Ishikawa (cell line): ENCODE data around the gene TEN1.

ENCODE experiments used
- CEBPB ChIP-seq: IDR thresholded peaks from 2 replicates; pipeline ENCODE4 v1.6.1; 2012
- CREB1 ChIP-seq: IDR thresholded peaks from 2 replicates; pipeline ENCODE4 v1.6.1; 2012; ENCODE audit warnings: low read depth
- EGR1 ChIP-seq: IDR thresholded peaks from 2 replicates; pipeline ENCODE4 v1.6.1; 2012
- EP300 ChIP-seq: IDR thresholded peaks from 2 replicates; pipeline ENCODE4 v1.6.1; 2012; ENCODE audit warnings: borderline replicate concordance
- FOXM1 ChIP-seq: IDR thresholded peaks from 2 replicates; pipeline ENCODE4 v1.6.1; 2012; ENCODE audit warnings: low read depth, borderline replicate concordance
- NFIC ChIP-seq: IDR thresholded peaks from 2 replicates; pipeline ENCODE4 v1.6.1; 2012
- RAD21 ChIP-seq: IDR thresholded peaks from 2 replicates; pipeline ENCODE4 v1.6.1; 2012; ENCODE audit warnings: low read depth
- TAF1 ChIP-seq: IDR thresholded peaks from 2 replicates; pipeline ENCODE4 v1.6.1; 2012; ENCODE audit warnings: low read depth, mild to moderate bottlenecking
- TCF12 ChIP-seq: IDR thresholded peaks from 2 replicates; pipeline ENCODE4 v1.6.1; 2012; ENCODE audit warnings: low read depth
- TEAD4 ChIP-seq: IDR thresholded peaks from 2 replicates; pipeline ENCODE4 v1.6.1; 2012
- YY1 ChIP-seq: IDR thresholded peaks from 2 replicates; pipeline ENCODE4 v1.6.1; 2012; ENCODE audit warnings: low read depth
- ZBTB7A ChIP-seq: IDR thresholded peaks from 2 replicates; pipeline ENCODE4 v1.6.1; 2012; ENCODE audit warnings: low read depth
- TF ChIP-seq, protein P1 (sequence below): IDR thresholded peaks from 2 replicates; pipeline ENCODE4 v1.6.1; 2012; ENCODE audit warnings: low read depth, mild to moderate bottlenecking
- TF ChIP-seq, protein P2 (sequence below): IDR thresholded peaks from 2 replicates; pipeline ENCODE4 v1.6.1; 2012
- TF ChIP-seq, protein P3 (sequence below): IDR thresholded peaks from 2 replicates; pipeline ENCODE4 v1.6.1; 2012

TEN1 gene

DNA sequence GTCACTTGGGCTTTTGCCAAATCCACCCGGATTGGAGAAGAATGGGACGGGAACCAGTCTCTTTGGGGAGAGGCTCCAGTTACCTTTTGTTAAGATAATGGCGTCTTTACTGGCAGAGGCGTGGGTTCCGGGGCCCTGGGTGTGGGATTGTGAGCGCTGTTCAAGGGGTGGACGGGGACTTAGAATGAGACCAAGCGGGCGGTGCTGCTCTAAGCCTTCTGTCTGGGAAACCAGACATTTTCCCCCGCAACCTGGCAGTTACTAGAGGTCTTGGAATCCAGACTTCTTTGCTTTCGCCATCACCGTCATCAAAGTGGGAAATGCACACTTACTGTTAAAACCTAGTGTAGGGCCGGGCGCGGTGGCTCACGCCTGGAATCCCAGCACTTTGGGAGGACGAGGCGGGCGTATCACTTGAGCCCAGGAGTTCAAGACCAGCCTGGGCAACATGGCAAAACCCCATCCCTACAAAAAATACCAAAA, 706 bp downstream of the TEN1 start:
- no peak; the same call in 1 of the 2 replicates for TF ChIP-seq TAF1
- TF ChIP-seq, protein P1, sequence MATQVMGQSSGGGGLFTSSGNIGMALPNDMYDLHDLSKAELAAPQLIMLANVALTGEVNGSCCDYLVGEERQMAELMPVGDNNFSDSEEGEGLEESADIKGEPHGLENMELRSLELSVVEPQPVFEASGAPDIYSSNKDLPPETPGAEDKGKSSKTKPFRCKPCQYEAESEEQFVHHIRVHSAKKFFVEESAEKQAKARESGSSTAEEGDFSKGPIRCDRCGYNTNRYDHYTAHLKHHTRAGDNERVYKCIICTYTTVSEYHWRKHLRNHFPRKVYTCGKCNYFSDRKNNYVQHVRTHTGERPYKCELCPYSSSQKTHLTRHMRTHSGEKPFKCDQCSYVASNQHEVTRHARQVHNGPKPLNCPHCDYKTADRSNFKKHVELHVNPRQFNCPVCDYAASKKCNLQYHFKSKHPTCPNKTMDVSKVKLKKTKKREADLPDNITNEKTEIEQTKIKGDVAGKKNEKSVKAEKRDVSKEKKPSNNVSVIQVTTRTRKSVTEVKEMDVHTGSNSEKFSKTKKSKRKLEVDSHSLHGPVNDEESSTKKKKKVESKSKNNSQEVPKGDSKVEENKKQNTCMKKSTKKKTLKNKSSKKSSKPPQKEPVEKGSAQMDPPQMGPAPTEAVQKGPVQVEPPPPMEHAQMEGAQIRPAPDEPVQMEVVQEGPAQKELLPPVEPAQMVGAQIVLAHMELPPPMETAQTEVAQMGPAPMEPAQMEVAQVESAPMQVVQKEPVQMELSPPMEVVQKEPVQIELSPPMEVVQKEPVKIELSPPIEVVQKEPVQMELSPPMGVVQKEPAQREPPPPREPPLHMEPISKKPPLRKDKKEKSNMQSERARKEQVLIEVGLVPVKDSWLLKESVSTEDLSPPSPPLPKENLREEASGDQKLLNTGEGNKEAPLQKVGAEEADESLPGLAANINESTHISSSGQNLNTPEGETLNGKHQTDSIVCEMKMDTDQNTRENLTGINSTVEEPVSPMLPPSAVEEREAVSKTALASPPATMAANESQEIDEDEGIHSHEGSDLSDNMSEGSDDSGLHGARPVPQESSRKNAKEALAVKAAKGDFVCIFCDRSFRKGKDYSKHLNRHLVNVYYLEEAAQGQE: 0 out of 2 replicates have a peak, but pooled peaks have one; percentile 6
- TF ChIP-seq NFIC: peak; percentile 51; the same call in 1 of the 2 replicates
- peak; percentile 23; the same call in 1 of the 2 replicates for TF ChIP-seq TEAD4
- TF ChIP-seq YY1: peak; percentile 85

DNA sequence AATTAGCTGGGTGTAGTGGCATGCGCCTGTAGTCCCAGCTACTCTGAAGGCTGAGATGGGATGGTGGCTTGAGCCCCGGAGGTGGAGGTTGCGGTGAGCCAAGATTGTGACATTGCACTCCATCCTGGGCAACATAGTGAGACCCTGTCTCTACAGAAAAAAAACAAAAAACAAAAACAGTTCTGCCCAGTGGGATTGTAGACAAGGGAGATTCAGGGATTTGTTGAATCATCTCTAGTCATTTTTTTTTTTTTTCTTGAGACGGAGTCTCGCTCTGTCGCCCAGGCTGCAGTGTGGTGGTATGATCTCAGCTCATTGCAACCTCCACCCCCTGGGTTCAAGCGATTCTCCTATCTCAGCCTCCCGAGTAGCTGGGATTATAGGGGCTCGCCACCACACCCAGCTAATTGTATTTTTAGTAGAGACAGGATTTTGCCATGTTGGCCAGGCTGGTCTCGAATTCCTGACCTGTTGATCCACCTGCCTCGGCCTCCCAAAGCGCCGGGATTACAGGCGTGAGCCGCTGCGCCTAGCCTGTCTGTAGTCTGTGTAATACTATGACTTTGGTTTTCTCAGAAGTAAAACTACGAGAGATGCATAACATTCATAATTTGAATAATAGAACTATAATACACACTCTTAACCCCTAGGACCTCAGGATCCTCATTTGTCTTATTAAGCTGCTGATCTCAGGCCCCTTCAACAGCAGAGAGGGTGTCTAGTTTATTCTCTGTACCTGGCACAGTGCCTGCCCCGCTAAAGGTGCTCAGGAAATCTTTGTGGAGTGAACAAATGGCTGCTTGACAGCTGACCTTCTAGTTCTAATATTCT, 1.4 kb downstream of the TEN1 start:
- TF ChIP-seq EP300 (no peak), TCF12 (no peak), YY1 (no peak), CREB1 (no peak), TEAD4 (no peak), NFIC (no peak)
- TF ChIP-seq, protein P1: no peak

DNA sequence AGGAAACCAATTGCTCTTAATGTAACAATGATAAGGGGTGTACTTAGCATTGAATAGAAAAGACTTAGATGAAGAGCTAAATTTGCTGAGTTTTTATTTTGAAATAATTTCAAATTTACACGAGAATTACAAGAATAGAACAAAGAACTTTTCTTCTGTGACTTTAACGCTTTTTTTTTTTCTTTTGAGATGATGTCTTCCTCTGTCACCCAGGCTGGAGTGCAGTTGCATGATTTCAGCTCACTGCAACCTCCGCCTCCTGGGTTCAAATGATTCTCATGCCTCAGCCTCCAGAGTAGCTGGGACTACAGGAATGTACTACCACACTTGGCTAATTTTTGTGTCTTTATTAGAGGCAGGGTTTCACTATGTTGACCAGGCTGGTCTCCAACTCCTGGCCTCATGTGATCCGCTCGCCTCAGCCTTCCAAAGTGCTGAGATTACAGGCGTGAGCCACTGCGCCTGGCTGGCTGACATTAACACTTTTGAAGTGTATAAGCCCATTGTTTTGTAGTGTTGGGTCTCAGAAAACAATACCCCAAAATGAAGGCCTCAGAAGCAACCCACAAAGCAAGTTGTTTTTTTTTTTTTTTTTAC, 2.1 kb downstream of the TEN1 start:
- no peak for TF ChIP-seq CEBPB
- no peak for TF ChIP-seq YY1
- TF ChIP-seq TEAD4: no peak
- no peak for TF ChIP-seq CREB1
- TF ChIP-seq, protein P2, sequence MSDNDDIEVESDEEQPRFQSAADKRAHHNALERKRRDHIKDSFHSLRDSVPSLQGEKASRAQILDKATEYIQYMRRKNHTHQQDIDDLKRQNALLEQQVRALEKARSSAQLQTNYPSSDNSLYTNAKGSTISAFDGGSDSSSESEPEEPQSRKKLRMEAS: no peak

DNA sequence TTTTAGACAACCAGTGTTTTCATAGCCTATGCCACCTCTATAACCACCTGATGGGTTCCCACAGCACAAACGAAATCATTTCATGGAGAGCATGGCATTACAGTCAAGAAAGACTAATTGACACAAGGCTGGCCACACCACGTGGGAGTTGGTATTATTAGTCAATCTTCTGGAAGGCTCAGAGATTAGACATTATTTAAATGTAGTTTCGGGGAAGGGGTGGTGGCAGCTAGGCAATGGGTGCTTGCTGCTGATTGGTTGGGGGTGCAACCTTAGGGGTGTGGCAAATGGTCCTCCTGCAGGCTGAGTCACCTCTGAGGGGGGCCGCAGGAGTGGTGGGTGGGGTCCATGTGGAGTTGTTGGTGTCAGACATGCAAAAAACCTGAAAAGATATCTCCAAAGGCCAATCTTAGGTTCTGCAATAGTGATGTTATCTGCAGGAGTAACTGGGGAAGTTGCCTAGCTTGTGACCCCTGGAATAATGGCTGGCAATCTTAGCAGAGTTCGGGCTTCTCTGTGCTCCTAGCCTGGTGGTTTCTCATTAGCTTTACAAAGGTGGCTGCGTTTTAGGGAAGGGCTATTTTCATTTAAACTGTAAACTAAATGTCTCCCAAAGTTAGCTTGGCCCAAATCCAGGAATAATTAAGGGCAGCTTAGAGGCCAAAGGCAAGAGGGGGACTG, 4.6 kb downstream of the TEN1 start:
- TF ChIP-seq TEAD4 (no peak), TAF1 (no peak), YY1 (no peak), EGR1 (no peak), ZBTB7A (0 out of 2 replicates have a peak, but pooled peaks have one; percentile 63)
- TF ChIP-seq, protein P2: peak; percentile 55; the same call in 1 of the 2 replicates
- TF ChIP-seq, protein P1: no peak
- TF ChIP-seq, protein P3, sequence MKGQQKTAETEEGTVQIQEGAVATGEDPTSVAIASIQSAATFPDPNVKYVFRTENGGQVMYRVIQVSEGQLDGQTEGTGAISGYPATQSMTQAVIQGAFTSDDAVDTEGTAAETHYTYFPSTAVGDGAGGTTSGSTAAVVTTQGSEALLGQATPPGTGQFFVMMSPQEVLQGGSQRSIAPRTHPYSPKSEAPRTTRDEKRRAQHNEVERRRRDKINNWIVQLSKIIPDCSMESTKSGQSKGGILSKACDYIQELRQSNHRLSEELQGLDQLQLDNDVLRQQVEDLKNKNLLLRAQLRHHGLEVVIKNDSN: 0 out of 2 replicates have a peak, but pooled peaks have one; percentile 41

DNA sequence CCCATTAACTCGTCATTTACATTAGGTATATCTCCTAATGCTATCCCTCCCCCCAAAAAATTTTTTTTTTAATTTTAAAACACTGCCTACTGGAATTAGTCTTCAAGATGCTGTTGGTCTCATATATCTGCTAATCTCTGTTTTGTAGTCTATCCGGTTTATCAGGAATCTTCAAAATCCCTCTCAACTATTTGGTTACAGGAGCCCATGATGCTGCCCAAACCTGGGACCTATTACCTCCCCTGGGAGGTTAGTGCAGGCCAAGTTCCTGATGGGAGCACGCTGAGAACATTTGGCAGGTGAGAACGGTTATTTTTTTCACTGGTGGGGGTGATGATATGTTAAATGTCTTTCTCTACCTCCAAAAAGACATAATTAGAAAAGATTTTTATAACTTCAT, 6.9 kb downstream of the TEN1 start:
- TF ChIP-seq TAF1 (no peak), TCF12 (no peak), ZBTB7A (no peak), RAD21 (no peak), FOXM1 (no peak), TEAD4 (no peak), NFIC (no peak), CEBPB (no peak), EP300 (no peak)
- TF ChIP-seq, protein P3: no peak
- TF ChIP-seq, protein P2: no peak
